GM19455 (cell line): ENCODE data around the gene PYGM.

Experiments
- ATAC-seq: cut with Tn5 transposase; IDR thresholded peaks from one replicate; pipeline ENCODE4 v1.9.1; 2021; ENCODE audit not compliant: unreplicated experiment

PYGM gene

DNA sequence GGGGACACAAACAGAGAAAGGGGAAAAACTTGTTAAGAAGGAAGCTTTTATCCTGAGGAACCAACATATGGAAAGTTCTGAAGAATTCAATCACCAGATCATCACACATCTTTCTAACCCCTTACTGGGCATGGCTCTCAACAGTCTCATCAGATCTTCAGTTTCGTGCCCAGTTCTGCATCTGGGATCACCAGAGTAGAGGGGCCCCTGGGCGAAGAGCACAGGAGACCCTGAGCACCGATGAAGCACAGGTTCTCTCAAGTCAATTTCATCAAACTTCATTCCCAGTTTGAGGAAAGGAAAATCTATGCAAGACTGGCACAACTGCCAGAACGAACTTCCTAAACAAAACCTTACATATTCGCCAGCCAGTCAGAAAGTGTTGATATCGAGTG, 8.5 kb upstream of the PYGM start:
- no peak for ATAC-seq

DNA sequence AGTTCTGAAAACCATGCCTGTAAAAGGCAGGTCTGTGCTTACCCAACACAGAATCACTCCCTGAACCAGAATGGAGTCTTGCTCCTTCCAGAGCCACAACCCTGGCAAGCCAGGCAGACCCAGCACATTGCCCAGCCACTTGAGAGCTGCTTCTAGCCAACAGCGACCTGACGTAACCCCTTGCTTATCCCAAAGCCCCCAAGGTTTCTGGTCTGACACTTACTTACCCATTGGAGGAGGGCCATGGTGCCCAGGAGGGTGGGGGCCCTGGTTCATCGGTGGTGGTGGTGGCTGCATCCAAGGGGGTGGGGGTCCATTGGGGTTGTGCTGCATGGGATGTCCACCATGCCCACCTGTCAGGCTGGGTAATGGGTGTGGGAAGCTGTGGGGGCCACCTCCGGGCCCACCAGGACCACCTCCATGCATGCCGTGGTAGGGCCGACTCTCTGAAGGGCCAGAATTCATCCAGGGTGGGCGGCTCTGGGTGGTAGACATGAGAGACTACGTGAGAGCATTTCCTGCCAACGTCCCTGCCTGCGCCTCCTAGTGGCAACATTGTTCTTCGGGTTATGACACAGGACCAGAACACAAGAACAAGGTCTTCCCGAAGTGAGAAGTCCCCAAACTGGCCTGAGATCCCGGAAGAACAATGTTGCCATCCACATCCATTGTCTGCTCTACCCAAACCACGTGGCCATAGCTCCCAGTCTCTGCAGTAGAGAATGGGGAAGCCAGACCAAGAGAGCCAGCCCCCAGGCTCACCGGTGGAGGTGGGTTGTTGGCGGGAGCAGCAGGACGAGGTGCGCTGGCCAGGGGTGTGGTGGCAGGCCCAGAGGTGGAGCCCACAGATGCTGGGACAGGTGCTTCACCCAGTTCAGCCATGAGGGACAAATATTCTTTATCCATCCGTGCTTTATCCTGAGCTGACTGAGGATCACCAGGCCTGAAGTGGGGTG, 7.8 kb upstream of the PYGM start:
- no peak for ATAC-seq

DNA sequence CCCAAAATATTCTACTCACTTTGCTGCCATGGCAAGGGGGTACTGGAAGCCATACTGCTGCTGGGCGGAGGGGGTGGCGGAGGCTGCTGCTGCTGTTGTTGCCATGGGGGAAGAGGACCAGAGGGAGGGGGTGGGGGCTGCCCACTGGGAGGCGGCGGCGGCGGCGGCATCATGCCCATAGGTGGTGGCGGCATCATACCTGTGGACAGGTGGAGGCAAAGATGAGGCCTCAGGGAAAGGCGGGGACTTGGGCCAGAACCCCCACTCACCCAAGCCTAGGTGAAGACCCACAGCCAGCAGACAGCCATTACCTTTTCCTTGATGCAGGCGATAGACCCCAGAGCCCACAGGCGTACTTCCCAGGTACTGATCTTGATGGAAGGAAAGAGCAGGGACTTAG, 7.1 kb upstream of the PYGM start:
- no peak for ATAC-seq

DNA sequence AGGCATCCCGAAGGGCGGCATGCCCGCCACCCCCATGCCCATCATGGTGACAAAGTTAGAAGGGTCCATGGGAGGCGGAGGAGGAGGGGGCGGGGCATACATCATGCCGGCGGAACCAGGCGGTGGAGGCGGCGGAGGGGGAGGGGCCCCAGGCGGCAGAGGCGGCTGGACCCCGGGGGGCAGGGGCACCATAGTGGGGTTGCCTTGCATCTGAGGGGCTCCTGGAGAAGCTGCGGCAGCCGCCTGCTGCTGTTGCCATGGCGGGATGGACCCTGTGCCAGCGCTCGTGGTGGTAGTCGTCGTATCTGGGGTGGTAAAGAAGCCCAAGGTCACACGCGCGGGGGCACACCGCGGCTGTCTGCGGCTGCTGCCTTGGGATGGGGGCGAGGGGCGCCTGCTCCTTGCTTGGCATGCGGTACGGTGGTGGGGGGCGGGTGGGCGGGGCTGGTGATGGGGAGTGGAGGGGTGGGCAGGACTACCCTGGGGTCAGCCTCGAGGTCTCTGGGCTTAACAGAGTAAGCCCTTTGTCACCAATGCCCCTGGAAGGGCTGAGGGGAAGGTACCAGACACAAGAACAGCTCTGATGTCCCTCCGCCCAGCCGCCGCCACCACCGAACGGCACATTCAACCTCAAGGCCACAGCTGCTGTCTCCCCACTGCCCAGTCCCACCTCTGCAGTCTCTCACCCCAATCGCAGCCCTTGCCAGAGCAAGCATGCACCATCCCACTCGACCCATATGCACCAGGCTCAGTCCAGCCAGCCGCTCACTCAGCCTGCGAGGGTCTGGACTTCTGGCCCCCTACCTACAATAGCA, 6.3 kb upstream of the PYGM start:
- ATAC-seq: no peak

DNA sequence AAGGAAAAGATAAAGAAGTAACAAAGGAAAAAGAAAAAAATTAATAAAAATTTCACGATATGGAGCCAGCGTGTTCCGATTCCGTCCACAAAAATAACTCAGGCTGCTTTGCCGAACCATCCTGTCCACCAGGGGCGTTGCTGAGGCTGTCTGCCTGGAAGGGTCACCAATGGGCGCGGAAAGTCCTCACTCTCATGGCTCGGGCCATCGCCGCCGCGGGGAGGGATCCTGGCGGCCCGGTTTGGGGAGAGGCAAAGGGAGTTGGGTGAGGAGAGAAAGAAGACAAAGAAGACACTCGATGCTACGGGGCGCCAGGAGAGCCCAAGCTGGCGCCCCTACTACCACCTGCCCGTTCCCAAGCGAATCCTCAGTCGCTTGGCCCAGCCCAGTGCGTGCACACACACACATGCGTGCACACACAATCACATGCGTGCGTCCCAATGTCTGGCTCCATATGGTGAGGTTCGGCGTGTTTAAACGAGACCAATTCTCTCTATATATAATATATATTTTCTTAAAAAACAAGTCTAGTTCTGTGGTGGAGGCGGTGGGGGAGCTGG, 5.6 kb upstream of the PYGM start:
- no peak for ATAC-seq

DNA sequence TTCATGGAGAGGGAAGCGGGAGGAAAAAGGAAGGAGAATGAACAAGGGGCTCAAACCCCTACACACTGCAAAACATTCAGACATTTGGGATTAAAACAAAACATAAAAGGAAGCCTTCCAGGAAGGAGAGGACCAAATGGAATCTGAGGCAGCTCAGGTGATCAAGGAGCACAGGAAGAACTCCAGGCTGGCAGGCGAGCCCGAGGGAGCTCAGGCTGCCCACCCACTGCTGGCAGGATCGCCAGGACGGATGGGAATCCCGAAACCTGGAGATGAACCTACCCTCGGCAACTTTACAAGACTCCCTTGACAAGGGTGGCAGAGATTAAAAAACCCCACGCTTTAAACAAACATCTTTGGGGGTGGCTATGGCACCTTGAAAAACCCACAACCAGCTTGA, 5.0 kb upstream of the PYGM start:
- ATAC-seq: no peak

DNA sequence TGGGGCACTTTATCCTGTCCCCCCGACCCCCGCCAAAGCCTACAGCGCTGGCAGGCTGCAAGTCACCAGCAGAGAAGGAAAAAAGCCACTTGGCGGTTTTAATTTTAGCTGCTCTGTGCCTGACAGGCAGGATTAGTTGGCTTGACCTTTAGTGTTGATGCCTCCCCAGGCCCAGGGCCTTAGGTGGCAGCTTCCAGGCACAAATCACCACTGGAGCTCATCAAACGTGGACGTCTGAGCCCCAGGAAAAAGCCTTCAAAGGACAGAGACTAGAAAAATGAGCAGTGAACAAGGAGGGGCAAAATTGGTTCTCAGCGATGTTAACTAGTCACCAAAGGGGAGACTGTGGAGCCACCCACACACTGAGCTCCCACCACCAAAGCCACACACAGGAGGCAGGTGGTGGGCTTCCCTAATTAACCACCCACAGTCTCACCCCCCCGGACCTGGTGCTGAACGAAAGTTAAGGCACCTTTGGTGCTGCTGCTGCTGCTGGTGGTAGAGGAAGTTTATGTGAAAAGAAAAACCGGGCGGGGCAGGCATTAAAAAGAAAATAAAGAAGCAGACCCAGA, 4.4 kb upstream of the PYGM start:
- ATAC-seq: no peak

DNA sequence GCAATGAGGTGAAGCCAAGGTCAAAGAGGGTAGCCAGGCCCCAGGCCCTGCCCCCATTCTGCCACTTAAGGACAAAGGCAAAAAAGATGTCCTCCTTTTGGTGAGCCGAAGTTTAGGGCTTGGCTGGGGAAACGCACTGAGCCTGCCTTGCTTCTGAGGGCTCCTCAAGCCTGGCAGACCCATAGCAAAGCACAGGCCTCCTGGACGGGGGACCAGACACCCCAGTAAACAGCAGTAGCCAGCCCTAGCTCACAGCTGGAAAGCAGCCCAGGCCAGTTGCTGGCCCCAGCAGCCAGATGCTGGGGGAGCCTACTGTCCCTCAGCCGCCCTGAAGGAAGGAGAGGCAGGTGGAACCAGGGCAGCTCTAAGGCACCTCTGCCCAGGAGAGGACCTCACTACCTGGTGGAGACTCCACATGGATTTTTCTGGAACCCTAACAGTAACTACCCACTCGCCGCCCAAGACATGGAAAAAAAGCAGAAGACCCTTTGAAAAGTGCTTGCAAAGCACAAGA, 3.8 kb upstream of the PYGM start:
- ATAC-seq: no peak

DNA sequence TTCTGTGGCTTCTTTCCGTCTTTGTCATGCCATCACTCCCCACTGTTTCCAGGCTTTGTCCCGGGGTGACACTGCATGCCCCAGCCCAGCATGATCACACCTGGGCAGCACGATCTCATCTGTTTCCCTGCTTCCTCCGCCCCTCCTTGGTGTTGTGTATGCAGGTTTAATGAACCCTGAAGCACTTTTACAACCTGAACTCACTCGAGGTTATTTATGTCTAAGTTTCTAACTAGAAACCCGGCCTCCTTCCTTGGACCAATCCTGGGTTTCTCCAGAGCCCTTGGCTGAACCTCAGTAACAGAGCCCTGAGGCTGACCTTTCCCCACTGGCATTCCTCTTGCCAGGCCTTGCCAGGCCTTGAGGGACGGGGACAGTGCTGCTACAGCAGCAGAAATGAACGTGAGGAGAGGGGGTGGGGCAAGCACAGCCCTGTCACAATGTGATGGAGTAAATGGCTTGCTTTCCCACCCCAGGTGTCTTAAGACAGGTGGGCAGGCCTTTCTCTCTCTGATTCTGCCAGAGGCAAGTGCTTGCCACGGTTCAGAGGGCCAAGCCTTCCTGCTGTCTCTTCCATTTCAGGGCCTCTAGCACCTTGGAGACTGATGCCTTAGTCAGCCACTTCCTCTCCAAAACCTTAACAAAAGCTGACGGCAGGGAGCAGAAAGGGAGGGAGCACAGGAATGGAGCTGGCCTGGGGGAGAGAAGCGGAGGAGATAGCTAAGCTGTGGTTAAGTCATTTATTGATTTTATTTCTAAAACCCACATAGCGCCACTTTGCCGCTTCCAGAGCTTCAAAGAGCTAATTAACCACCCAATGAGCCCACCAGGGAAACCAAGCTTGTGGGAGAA, 3.1 kb upstream of the PYGM start:
- ATAC-seq: no peak

DNA sequence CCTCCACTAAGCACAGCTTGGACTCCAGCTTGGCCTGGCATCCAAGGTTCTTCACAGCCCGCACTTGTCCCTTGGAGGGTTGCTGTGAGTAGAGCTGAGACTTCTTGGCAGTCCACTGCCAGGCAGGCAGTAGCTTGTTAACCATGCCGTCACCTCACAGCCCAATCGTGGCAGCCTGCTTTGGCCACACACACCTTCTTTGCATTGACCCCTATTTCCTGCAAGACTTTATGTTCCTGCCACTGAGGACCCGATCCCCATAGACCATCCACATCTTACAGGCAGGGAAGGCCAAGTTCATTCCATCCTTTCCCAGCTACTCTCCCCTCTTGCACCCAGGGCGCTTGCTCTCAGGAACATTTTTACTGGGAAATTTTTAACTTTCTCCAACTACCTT, 2.5 kb upstream of the PYGM start:
- no peak for ATAC-seq

DNA sequence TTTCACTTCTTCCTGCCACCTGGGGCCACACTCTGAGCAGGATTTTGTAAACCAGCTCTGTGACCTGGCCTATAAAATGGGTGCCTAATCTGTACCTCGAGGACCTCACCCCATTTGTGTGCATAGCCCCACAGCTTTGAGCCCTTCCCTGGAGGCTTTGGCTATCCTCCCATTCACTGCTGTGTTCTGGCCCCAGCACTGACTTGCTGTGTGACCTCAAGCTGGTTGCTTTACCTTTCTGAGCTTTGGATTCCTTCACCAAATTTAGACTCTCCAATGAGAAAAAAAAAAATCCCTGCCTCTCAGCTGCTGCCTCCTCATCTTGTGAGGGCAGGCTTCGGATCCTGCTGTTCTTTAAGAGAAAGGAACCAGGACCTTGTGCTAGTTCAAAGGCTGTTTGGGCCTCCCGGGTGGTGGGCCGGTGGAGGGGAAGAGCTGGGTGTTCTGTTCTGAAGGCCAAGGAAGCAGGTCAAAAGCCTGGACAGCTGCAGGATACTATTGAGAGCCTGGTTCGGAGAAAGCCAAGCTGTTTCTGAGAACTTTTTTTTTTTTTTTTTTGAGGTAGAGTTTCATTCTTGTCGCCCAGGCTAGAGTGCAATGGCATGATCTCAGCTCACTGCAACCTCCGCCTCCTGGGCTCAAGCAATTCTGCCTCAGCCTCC, 1.1 kb upstream of the PYGM start:
- ATAC-seq: no peak

DNA sequence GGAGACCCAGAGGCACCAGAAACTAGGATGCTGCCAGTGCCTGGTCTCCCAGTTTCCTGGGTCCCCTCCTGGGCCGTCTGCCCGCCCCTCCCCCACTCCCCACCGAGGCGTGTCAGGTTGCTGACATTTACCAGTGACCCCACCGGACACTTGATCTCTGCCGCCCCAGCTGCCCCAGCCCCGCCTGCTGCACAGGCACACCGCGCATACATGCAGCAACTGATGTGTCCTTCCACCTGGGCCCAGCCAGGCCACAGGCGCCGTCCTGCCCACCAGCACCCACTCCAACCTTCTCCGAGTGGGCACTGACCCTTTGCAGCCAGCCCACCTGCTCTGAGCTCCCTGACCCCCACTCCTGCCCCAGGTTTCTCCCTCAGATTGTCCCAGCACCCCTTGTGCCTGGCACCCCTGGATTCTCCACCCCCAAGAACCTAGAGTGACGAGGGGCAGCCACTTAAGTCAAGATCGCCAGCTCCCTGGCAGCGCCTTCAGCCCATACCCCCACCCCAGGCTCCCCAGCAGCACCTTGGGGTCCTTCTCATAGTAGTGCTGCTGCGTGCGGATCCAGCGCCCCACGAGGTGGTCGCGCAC, 548 bp downstream of the PYGM start:
- ATAC-seq: no peak

DNA sequence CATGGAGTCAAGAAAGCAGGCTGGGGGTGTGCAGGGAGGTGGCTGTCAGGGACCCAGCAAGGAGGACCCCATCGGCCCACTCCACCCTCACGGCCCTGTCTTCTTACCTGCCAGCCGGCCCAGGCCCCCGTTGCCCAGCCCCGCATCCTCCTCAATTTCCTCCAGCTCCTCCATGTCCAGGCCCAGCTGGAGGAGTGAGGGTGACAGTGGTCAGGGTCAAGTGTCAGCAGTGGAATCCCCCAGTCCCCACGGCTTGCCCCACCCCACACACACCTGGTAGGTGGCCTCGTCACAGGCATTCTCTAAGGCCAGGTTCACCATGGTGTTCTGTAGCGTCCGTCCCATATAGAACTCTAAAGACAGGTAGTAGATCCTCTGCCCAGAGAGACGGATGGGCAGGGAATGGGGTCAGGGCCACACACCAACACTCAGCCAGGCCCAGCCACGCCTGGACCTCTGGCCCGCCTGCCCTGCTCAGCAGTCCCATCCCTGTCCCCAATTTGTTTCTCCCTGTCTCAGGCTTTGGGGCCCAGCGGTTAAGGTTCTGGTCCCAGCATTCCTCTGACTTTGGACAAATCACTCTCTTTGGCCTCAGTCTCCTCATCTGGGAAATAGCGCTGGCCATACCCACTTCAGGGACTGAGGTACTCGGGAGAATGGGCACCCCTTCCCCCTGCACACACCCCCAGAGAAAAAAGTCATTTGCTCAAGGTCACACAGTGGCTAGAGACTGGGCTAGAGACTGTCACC, 1.3 kb downstream of the PYGM start:
- no peak for ATAC-seq

DNA sequence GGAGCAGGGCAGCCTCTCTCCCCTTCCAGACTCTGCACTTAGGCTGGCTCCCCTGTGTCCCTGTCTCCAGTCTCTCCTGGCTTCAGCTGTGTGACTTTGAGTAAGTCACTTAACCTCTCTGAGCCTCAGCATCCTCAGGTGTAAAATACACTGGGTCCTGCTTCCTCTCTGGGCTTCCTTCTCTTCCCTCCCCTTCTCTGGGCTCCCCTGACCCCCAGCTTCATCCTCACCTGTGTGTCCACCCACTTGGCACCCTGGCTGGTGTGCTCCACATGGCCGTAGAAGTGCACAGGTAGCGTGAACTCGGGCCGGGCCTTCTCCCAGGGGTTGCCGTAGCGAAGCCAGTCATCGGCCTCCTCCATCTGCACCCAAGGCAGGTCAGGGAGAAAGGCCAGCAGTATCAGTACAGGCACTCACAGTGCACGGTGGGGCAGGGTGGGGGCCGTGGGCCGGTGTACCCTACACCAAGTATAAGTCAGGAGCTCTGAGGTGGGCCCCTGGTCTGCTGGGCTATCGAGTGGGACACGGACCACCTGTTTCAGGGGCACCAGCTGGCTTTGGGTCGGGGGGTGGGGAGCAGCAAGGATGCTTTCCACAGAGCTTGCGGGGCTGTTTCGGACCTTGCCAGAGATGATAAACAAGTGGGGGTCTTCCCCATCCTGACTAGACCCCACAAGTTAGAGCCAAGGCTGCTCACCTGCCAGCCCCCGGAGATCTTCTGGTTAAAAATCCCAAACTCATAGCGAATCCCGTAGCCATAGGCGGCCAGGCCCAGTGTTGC, 2.0 kb downstream of the PYGM start:
- ATAC-seq: no peak

DNA sequence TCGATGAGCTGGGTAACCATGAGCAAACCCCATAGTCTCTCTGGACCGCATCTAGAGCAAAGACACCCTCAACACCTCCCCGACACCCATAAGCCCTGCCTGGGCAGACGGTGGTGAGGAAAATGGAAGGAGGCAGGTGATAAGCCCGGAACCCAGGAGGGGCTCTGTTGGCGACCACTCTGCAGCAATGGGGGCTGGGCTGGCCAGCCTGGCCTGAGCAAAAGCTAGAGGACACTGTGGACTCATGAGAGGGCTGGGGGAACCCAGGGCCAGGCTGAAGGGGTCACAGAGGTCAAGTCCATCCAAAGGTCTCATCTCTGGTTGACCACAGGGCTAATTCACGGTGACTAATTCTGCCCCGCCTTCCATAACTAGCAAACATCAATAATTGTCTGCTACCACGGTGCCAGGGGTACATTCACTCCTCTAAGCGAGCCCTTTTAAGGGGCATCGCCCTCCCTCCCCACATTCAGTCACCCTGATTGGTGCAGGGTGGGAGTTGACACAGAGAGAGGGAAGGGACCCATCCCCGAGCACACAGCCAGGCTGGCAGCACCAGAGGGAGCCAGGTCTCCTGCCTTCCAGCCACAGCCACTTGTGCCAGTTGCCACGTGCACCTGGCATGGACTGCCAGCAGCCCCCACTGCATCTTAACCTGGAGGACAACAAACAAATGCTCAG, 4.0 kb downstream of the PYGM start:
- ATAC-seq: no peak

DNA sequence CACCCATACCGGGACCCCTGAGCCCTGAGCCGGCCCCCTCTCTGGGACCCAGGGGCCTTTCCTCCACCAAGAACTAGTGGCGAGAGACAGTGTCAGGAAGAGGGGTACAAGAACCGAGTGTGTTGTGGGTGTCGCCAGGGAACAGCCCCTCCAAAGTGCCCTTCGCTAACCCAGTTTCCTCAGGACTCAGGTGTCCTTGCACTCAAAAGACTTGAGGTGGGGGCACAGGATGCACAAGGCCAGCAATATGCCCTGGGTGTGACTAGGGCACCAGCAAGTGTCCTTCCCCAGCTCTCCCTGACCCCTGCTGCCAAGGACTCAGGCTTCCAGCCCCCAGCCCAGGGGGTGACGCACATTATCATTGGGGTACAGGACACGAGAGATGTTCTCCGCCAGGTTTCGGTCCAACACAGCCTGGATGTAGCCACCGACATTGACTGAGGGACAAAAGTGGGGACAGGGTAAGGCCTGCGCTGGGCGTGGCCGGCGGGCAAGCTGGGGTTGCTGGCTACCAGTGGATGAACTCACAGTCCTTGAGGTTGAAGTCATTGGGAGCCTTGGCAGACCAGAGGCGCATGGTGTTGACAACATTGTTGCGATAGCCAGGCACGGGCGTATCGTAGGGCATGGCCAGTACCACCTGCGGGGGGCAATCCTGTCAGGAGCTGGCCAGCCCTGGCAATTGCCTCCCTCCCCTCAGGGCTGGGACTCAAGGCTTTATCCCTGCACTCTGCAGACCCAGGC, 4.7 kb downstream of the PYGM start:
- ATAC-seq: no peak
